ENCODE results near the gene SMIM28. TPM values are rescaled to one million over a fixed set of nuclear protein-coding genes. Genes with fewer than 3 reads are reported as not detected.
A peak's percentile ranks its signal among the peaks of the same experiment; 100 is the strongest.

SMIM28 gene
- total and polyA plus RNA-seq, 9 of the 15 experiments (the other 6 are each of a cell fraction or from before 2014, with no cell fraction given): not detected

- peak in 1 of 3 experiments; percentile 82; a peak in 2 of 6 replicates for TF ChIP-seq ZBTB11 (CRISPR knock-in tag; IDR thresholded peaks at IDR 0.05)
- 0 out of 2 replicates have a peak, but pooled peaks have one; percentile 17 for TF ChIP-seq ZNF41 (CRISPR knock-in tag; conservative IDR thresholded peaks at IDR 0.05)
- TF ChIP-seq ZNF561 (CRISPR knock-in tag; conservative IDR thresholded peaks at IDR 0.05): no peak
- TF ChIP-seq CBX3 (IDR thresholded peaks at IDR 0.05; ENCODE audit: borderline replicate concordance in 1 of 2, low read length in 2 of 2): peak in 1 of 2 experiments; percentile 21; a peak in 1 of 3 replicates
- TF ChIP-seq, protein P1, sequence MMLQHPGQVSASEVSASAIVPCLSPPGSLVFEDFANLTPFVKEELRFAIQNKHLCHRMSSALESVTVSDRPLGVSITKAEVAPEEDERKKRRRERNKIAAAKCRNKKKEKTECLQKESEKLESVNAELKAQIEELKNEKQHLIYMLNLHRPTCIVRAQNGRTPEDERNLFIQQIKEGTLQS (IDR thresholded peaks at IDR 0.05): no peak; the same call in 1 of the 2 replicates
- TF ChIP-seq, protein P1 (CRISPR knock-in tag; conservative IDR thresholded peaks at IDR 0.05): 0 out of 2 replicates have a peak, but pooled peaks have one; percentile 33
- no peak for TF ChIP-seq FOXJ2 (tag; IDR thresholded peaks at IDR 0.05)
- no peak for TF ChIP-seq ZNF764 (CRISPR knock-in tag; IDR thresholded peaks at IDR 0.05; ENCODE audit: low read depth)
- no peak for TF ChIP-seq STAG1 (CRISPR knock-in tag; IDR thresholded peaks at IDR 0.05; ENCODE audit: borderline replicate concordance)
- no peak for TF ChIP-seq BCOR (IDR thresholded peaks at IDR 0.05)
- no peak for TF ChIP-seq CEBPG (CRISPR knock-in tag; IDR thresholded peaks at IDR 0.05)
- no peak for TF ChIP-seq CEBPG (tag; conservative IDR thresholded peaks at IDR 0.05 in 1 of 2, IDR thresholded peaks at IDR 0.05 in 1 of 2)
- no peak for TF ChIP-seq RBM15 (IDR thresholded peaks at IDR 0.05; ENCODE audit: insufficient read depth, low read length)
- TF ChIP-seq, protein P2, sequence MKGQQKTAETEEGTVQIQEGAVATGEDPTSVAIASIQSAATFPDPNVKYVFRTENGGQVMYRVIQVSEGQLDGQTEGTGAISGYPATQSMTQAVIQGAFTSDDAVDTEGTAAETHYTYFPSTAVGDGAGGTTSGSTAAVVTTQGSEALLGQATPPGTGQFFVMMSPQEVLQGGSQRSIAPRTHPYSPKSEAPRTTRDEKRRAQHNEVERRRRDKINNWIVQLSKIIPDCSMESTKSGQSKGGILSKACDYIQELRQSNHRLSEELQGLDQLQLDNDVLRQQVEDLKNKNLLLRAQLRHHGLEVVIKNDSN (CRISPR knock-in tag; IDR thresholded peaks at IDR 0.05): no peak
- TF ChIP-seq, protein P3, sequence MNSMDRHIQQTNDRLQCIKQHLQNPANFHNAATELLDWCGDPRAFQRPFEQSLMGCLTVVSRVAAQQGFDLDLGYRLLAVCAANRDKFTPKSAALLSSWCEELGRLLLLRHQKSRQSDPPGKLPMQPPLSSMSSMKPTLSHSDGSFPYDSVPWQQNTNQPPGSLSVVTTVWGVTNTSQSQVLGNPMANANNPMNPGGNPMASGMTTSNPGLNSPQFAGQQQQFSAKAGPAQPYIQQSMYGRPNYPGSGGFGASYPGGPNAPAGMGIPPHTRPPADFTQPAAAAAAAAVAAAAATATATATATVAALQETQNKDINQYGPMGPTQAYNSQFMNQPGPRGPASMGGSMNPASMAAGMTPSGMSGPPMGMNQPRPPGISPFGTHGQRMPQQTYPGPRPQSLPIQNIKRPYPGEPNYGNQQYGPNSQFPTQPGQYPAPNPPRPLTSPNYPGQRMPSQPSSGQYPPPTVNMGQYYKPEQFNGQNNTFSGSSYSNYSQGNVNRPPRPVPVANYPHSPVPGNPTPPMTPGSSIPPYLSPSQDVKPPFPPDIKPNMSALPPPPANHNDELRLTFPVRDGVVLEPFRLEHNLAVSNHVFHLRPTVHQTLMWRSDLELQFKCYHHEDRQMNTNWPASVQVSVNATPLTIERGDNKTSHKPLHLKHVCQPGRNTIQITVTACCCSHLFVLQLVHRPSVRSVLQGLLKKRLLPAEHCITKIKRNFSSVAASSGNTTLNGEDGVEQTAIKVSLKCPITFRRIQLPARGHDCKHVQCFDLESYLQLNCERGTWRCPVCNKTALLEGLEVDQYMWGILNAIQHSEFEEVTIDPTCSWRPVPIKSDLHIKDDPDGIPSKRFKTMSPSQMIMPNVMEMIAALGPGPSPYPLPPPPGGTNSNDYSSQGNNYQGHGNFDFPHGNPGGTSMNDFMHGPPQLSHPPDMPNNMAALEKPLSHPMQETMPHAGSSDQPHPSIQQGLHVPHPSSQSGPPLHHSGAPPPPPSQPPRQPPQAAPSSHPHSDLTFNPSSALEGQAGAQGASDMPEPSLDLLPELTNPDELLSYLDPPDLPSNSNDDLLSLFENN (IDR thresholded peaks at IDR 0.05; ENCODE audit: low read depth in 2 of 2, low read length in 2 of 2): peak in 1 of 2 experiments; percentile 62; a peak in 1 of 4 replicates
- TF ChIP-seq HNRNPH1 (optimal IDR thresholded peaks at IDR 0.05; ENCODE audit: low read depth, low read length): no peak
- TF ChIP-seq KLF1 (tag; IDR thresholded peaks at IDR 0.05): peak; percentile 64
These were observed 26.3 kb downstream of the SMIM28 start, which contains the start of gene HEBP2 (continued) for GRCh38 chr6:138403801-138404665.
